ENCODE results near the gene TLR6. TPM values are rescaled to one million over a fixed set of nuclear protein-coding genes. Genes with fewer than 3 reads are reported as not detected.
A peak's percentile ranks its signal among the peaks of the same experiment; 100 is the strongest.

TLR6 gene
- total and polyA plus RNA-seq, 4 donors, result 0.33 to 12.8 (median 3.3) TPM

DNA sequence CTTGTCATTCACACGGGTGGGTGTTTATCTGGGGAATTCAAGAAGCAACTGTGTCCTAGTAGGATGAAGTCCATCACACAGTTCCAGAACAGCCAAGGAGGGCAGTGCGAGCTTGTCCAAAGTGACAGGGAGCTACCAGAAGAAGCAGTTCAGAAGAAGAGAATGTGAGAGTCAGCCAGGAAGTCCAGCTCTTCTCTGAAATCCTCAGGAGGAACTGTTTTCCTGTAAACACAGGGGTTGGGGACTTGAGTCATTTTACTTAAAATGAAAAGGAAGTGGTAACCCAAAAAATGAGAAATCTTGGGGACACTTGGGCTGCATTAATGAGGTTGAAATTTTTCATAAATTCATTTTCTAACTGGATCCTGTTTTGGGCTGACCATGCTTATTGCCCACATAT is 65.6 kb downstream of the TLR6 start:
- Histone ChIP-seq H3K27ac (ENCODE audit: low read depth in 1 of 2, low read length in 2 of 2) (no peak overlapping the region), H3K9me3 (ENCODE audit: control insufficient read depth, low read length) (peaks cover 2% of the 10 kb centered on the region), H3K4me1 (ENCODE audit: control insufficient read depth in 1 of 2, insufficient read depth in 2 of 2, low read length in 2 of 2) (no peaks in the 10 kb centered on the region), H3K27me3 (ENCODE audit: control insufficient read depth in 1 of 2, insufficient read depth in 2 of 2, low read length in 1 of 2) (no peaks in the 10 kb centered on the region), H3K4me3 (ENCODE audit: low read length in 2 of 2) (no peak overlapping the region), H3K36me3 (ENCODE audit: control insufficient read depth in 1 of 2, insufficient read depth in 2 of 2, low read length in 1 of 2) (no peaks in the 10 kb centered on the region)
- intact Hi-C loops (cut with DNase I), result no loop called here
- 74 to 75% methylated on average over 2 of the region's 2 CpGs for WGBS, 2 donors
- ATAC-seq (ENCODE audit: low FRiP score) (no peak), DNase-seq (no peak)

DNA sequence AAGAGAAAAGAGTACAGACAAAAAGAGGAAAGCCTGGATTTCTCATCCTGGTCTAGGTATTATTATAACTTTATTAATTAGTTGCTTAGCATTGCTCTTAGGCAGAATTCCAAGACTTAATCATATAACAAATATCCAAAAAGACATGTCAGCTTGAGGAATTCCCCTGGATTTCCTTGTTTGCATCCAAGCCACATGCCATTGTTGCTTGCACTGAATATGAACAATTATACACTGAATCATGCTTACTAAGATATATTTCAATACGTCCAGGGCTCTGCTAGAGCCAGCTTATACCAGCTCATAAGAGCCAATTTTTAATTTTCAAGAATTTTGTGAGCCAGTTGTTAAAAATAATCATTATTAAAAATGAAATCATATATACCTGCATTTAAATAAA is 68.3 kb downstream of the TLR6 start:
- ATAC-seq (ENCODE audit: low FRiP score) (no peak), DNase-seq (no peak)
- Histone ChIP-seq H3K27me3 (ENCODE audit: control insufficient read depth in 1 of 2, insufficient read depth in 2 of 2, low read length in 1 of 2) (no peaks in the 10 kb centered on the region), H3K4me1 (ENCODE audit: control insufficient read depth in 1 of 2, insufficient read depth in 2 of 2, low read length in 2 of 2) (no peaks in the 10 kb centered on the region), H3K27ac (ENCODE audit: low read depth in 1 of 2, low read length in 2 of 2) (no peak overlapping the region), H3K36me3 (ENCODE audit: control insufficient read depth in 1 of 2, insufficient read depth in 2 of 2, low read length in 1 of 2) (no peaks in the 10 kb centered on the region), H3K4me3 (ENCODE audit: low read length in 2 of 2) (no peak overlapping the region), H3K9me3 (ENCODE audit: control insufficient read depth, low read length) (no peaks in the 10 kb centered on the region)
- WGBS, 2 donors, result 13 to 22% methylated on average over 1 of the region's 1 CpG
- intact Hi-C loops (cut with DNase I), result no loop called here

DNA sequence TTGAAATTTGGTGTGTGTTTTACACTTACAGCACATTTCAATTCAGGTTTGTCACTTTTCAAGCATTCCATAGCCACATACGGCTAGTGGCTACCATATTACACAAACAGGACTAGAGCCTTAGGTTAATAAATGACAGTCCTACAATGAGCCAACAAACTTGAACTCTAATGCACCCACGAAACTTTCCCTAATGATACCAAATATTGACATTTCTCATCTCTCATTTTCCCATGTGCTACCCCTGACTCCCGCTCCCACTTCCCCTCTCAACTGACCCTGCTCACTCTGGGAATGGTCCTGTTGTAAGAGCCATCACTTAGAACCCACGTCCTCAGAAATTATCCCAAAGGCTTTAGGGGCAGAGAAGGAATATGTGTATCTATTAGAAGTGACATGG is 68.9 kb downstream of the TLR6 start:
- intact Hi-C loops (cut with DNase I), result no loop called here
- 75 to 78% methylated on average over 4 of the region's 4 CpGs for WGBS, 2 donors
- no peaks in the 10 kb centered on the region for H3K9me3 ChIP-seq (ENCODE audit: control insufficient read depth, low read length)
- H3K27ac ChIP-seq (ENCODE audit: low read depth in 1 of 2, low read length in 2 of 2), result no peak overlapping the region
- H3K27me3 ChIP-seq (ENCODE audit: control insufficient read depth in 1 of 2, insufficient read depth in 2 of 2, low read length in 1 of 2), result no peaks in the 10 kb centered on the region
- no peak overlapping the region for H3K4me3 ChIP-seq (ENCODE audit: low read length in 2 of 2)
- no peaks in the 10 kb centered on the region for H3K4me1 ChIP-seq (ENCODE audit: control insufficient read depth in 1 of 2, insufficient read depth in 2 of 2, low read length in 2 of 2)
- no peaks in the 10 kb centered on the region for H3K36me3 ChIP-seq (ENCODE audit: control insufficient read depth in 1 of 2, insufficient read depth in 2 of 2, low read length in 1 of 2)
- no peak for ATAC-seq (ENCODE audit: low FRiP score)
- DNase-seq, result no peak

DNA sequence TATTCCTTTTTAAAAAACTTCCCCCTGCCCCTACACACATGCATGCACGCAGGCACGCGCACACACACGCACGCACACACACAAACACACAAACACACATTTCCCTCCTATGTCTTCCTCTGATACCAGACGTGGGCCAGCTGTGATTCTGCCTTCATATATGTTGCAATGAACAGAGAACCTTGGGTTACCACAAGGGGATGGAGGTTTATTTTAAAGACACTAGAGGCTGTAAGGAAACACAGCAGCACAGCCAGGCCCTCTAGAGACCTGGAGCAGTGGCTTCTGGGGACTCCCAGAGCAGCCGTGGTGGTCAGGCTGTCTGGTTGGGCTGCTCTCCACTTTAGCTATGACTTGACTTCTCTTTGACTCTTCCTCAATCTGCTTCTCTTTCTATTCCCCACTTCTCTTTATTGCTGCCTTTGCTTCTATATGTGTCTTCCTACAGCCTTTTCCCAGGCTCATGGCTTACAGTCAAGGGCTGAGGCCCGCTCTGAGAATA is 70.7 kb downstream of the TLR6 start:
- Histone ChIP-seq H3K27ac (ENCODE audit: low read depth in 1 of 2, low read length in 2 of 2) (no peak overlapping the region), H3K36me3 (ENCODE audit: control insufficient read depth in 1 of 2, insufficient read depth in 2 of 2, low read length in 1 of 2) (no peaks in the 10 kb centered on the region), H3K27me3 (ENCODE audit: control insufficient read depth in 1 of 2, insufficient read depth in 2 of 2, low read length in 1 of 2) (no peaks in the 10 kb centered on the region), H3K9me3 (ENCODE audit: control insufficient read depth, low read length) (no peaks in the 10 kb centered on the region), H3K4me3 (ENCODE audit: low read length in 2 of 2) (no peak overlapping the region), H3K4me1 (ENCODE audit: control insufficient read depth in 1 of 2, insufficient read depth in 2 of 2, low read length in 2 of 2) (no peaks in the 10 kb centered on the region)
- ATAC-seq (ENCODE audit: low FRiP score), result no peak
- WGBS, 2 donors, result 86 to 87% methylated on average over 8 of the region's 8 CpGs
- peak in 1 of 2 donors; percentile 70 for DNase-seq
- intact Hi-C loops (cut with DNase I), result no loop called here

DNA sequence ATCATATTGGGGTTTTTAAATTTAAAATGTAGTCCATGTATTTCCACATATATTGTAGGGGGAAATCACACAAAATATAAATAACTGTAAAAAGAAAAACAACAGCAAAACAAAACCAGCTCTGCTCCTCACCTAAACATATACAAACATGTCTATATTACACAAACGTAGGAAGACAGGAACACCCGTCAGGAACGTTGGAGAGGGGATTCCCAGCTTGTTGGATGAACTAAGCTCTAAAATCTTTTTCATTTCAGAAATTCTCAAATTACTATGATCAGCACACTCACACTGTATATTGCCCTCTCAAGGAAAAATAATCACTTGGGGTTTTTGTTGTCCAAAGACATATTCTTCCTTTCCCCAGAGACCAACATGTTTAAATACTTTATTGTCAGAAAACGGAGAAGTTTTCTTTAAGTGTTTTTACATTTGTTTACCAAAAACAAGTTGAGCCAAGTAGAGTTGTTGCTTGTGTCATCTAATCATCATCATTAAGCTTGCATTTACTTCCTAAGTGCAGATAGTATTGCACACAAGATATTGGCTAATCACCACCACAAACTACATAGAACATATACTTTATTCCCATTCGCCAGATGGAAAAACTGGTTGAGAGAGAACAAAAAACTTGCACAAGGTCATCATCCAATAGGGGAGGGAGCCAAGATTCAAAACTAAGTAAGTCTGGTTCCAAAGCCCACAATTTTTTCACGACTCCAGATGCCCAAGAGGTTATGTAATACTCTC is 71.4 kb downstream of the TLR6 start:
- no peak overlapping the region for H3K27ac ChIP-seq (ENCODE audit: low read depth in 1 of 2, low read length in 2 of 2)
- 60 to 66% methylated on average over 6 of the region's 6 CpGs for WGBS, 2 donors
- no peaks in the 10 kb centered on the region for H3K36me3 ChIP-seq (ENCODE audit: control insufficient read depth in 1 of 2, insufficient read depth in 2 of 2, low read length in 1 of 2)
- no peak overlapping the region for H3K4me3 ChIP-seq (ENCODE audit: low read length in 2 of 2)
- intact Hi-C loops (cut with DNase I), result no loop called here
- no peaks in the 10 kb centered on the region for H3K4me1 ChIP-seq (ENCODE audit: control insufficient read depth in 1 of 2, insufficient read depth in 2 of 2, low read length in 2 of 2)
- DNase-seq (no peak), ATAC-seq (ENCODE audit: low FRiP score) (no peak)
- H3K9me3 ChIP-seq (ENCODE audit: control insufficient read depth, low read length), result no peaks in the 10 kb centered on the region
- H3K27me3 ChIP-seq (ENCODE audit: control insufficient read depth in 1 of 2, insufficient read depth in 2 of 2, low read length in 1 of 2), result no peaks in the 10 kb centered on the region

DNA sequence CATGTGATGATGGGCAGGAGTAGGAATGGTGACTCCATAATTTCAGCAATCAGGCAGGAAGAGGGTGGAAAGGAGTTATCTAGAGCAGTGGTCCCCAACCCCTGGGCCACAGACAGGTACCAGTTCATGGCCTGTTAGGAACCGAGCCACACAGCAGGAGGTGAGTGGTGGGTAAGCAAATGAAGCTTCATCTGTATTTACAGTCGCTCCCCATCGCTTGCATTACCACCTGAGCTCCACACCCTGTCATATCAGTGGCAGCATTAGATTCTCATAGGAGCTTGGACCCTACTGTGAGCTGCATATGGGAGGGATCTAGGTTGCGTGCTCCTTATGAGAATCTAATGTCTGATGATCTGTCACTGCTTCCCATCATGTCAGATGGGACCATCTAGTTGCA is 72.5 kb downstream of the TLR6 start:
- H3K4me3 ChIP-seq (ENCODE audit: low read length in 2 of 2), result no peak overlapping the region
- no peaks in the 10 kb centered on the region for H3K27me3 ChIP-seq (ENCODE audit: control insufficient read depth in 1 of 2, insufficient read depth in 2 of 2, low read length in 1 of 2)
- no peak overlapping the region for H3K27ac ChIP-seq (ENCODE audit: low read depth in 1 of 2, low read length in 2 of 2)
- DNase-seq (no peak), ATAC-seq (ENCODE audit: low FRiP score) (no peak)
- intact Hi-C loops (cut with DNase I), result no loop called here
- no peaks in the 10 kb centered on the region for H3K4me1 ChIP-seq (ENCODE audit: control insufficient read depth in 1 of 2, insufficient read depth in 2 of 2, low read length in 2 of 2)
- 91 to 93% methylated on average over 4 of the region's 4 CpGs for WGBS, 2 donors
- H3K36me3 ChIP-seq (ENCODE audit: control insufficient read depth in 1 of 2, insufficient read depth in 2 of 2, low read length in 1 of 2), result no peaks in the 10 kb centered on the region
- no peaks in the 10 kb centered on the region for H3K9me3 ChIP-seq (ENCODE audit: control insufficient read depth, low read length)

DNA sequence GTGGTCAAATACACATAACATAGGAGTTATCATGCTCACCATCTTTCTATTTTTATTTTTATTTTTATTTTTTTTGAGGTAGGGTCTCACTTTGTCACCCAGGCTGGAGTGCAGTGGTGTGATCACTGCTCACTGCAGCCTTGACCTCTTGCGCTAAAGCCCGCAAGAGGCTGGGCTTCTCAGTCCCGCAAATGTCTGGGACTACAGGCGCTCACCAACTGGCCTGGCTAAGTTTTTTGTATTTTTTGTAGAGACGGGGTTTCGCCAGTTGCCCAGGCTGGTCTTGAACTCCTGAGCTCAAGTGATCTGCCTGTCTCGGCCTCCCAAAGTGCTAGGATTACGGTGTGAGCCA is 73.5 kb downstream of the TLR6 start:
- H3K36me3 ChIP-seq (ENCODE audit: control insufficient read depth in 1 of 2, insufficient read depth in 2 of 2, low read length in 1 of 2), result no peaks in the 10 kb centered on the region
- no peaks in the 10 kb centered on the region for H3K4me1 ChIP-seq (ENCODE audit: control insufficient read depth in 1 of 2, insufficient read depth in 2 of 2, low read length in 2 of 2)
- no peak for DNase-seq
- intact Hi-C loops (cut with DNase I), result no loop called here
- no peaks in the 10 kb centered on the region for H3K27me3 ChIP-seq (ENCODE audit: control insufficient read depth in 1 of 2, insufficient read depth in 2 of 2, low read length in 1 of 2)
- H3K27ac ChIP-seq (ENCODE audit: low read depth in 1 of 2, low read length in 2 of 2), result no peak overlapping the region
- ATAC-seq (ENCODE audit: low FRiP score), result no peak
- no peak overlapping the region for H3K4me3 ChIP-seq (ENCODE audit: low read length in 2 of 2)
- WGBS, 2 donors, result 84 to 85% methylated on average over 8 of the region's 8 CpGs
- no peaks in the 10 kb centered on the region for H3K9me3 ChIP-seq (ENCODE audit: control insufficient read depth, low read length)

DNA sequence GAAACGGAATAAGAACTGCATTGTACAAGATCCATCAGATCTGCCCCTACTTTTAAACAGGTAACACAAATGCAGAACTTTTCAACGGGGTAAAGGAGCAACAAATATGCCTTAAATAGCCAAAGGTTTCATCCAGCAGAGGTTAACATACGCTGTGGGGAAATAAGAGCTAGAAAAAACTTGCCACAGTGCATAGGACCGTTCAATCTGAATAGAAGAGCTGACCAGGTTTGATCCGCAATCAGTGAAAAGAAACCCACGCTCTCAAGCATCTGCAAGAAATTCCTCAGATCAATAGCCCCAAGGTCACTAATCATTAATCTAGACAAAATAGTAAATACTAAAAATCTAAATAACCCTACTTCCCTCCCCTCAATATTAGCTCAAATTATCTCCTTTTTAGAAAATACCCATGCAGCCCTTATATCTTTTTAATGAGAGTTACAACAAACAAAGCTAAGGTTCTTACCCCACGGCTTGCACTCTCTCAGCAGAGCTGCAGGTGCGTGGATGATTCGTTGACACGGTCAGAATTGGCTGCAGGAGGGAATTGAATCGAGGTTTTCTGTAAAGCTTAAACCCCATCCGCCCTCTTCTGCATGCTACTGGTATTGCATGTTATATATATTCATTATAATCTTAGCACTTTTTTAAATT is 74.0 kb downstream of the TLR6 start, which contains the start of gene TLR10:
TSS of gene TLR10 (minus strand) at position 539 of the 657 bp plus-strand sequence. CDS start 7,400 bp downstream, outside the sequence.
- H3K4me1 ChIP-seq (ENCODE audit: control insufficient read depth in 1 of 2, insufficient read depth in 2 of 2, low read length in 2 of 2), result no peaks in the 10 kb centered on the region
- intact Hi-C loops (cut with DNase I), result no loop called here
- ATAC-seq (ENCODE audit: low FRiP score), result peak; percentile 82
- no peak for DNase-seq
- 34 to 40% methylated on average over 12 of the region's 12 CpGs for WGBS, 2 donors
- H3K36me3 ChIP-seq (ENCODE audit: control insufficient read depth in 1 of 2, insufficient read depth in 2 of 2, low read length in 1 of 2), result no peaks in the 10 kb centered on the region
- no peak within 1 kb of the TSS for H3K27ac ChIP-seq (ENCODE audit: low read depth in 1 of 2, low read length in 2 of 2)
- no peaks in the 10 kb centered on the region for H3K27me3 ChIP-seq (ENCODE audit: control insufficient read depth in 1 of 2, insufficient read depth in 2 of 2, low read length in 1 of 2)
- no peak within 1 kb of the TSS for H3K4me3 ChIP-seq (ENCODE audit: low read length in 2 of 2)
- no peaks in the 10 kb centered on the region for H3K9me3 ChIP-seq (ENCODE audit: control insufficient read depth, low read length)

DNA sequence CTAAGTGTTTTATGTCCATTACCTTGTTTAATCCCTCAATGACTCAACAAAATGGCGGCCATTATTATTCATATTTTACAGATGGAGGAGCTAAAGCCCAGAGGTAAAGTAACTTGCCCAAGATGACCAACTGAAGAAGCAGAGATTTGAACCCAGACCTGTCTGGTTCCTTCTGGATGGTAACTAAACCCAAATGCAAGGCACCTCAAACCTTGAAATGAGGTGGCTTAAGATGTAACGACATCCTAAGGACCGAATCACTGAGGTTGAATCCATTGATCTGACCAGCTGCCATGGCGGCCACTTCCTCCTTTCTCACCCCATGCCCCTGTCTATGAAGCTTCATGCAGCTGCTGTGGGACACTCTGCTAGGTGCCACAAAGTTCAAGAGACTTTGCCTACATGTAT is 74.8 kb downstream of the TLR6 start:
- Histone ChIP-seq H3K27ac (ENCODE audit: low read depth in 1 of 2, low read length in 2 of 2) (no peak overlapping the region), H3K27me3 (ENCODE audit: control insufficient read depth in 1 of 2, insufficient read depth in 2 of 2, low read length in 1 of 2) (no peaks in the 10 kb centered on the region), H3K36me3 (ENCODE audit: control insufficient read depth in 1 of 2, insufficient read depth in 2 of 2, low read length in 1 of 2) (no peaks in the 10 kb centered on the region), H3K4me1 (ENCODE audit: control insufficient read depth in 1 of 2, insufficient read depth in 2 of 2, low read length in 2 of 2) (no peaks in the 10 kb centered on the region), H3K4me3 (ENCODE audit: low read length in 2 of 2) (no peak overlapping the region), H3K9me3 (ENCODE audit: control insufficient read depth, low read length) (no peaks in the 10 kb centered on the region)
- DNase-seq, result no peak
- intact Hi-C loops (cut with DNase I), result no loop called here
- no peak for ATAC-seq (ENCODE audit: low FRiP score)
- 94 to 97% methylated on average over 4 of the region's 4 CpGs for WGBS, 2 donors
